Fibroblast of gingiva (primary cell): ENCODE results near the gene AAMP.
A peak's percentile ranks its signal among the peaks of the same experiment; 100 is the strongest.
"Not testable (repeated sequence)": the region's sequence is repeated elsewhere in the genome, so short reads cannot be mapped to it uniquely, and the experiment has no call there.

Experiments
- DNase-seq: peaks from one replicate; pipeline ENCODE4 v3.0.0-alpha.2; 2011; ENCODE audit warnings: low read depth

AAMP gene

DNA sequence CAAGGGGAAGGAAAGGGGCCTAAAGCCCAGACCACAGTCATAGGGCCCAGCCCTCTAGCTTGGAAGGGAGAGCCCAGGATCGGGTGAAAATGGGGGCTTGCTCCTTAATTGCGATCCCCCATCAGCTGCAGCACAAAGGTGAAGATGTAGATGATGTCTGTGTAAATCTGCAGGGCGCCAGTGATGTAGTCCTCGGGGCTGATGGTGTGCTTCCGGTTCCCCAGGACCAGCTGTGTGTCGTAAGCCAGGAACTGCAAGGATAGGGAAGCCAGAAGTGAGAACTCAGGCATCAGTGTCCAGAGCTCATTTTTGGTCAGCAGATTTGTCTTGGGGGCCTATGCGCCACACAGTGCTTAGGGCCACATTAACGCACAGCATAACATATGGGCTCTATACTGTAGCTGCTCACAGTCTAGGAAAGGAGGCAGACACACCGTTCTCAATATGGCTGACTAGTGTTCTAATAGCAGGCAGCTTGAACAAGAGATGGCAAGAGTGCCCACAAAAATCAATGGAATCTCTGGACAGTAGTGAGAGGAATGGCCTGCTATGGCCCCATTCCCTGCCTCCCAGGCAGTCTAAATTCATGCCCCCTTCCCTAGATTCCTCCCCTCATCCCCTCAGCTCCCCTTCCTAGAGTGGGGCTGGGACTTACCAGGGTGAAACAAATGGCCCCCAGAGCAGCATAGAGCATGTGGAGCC is 5.6 kb upstream of the AAMP start:
- DNase-seq: no peak

- DNase-seq: no peak
These were observed 4.6 kb upstream of the AAMP start for GRCh38 chr2:218274586-218274985.

DNA sequence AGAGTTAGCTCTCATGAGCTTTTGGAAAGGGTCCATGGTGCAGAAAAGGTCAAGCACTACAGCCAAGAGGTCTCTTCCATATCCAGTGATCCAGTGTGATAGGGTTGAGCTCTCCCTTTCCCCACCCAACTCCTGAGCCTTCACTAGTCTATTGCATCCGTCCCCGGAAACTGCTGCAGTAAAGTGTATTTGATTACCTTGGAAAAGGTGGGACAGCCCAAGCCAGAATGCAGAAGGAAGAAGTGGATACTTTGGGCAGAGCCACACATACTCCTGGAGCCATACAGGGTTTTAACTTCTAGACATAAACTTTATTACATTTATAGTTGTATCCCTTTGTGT is 3.9 kb upstream of the AAMP start:
- no peak for DNase-seq

GRCh38 chr2:218273214-218273907 is 3.4 kb upstream of the AAMP start:
- DNase-seq: not testable (repeated sequence)

- DNase-seq: peak; percentile 96
These were observed 2.7 kb upstream of the AAMP start for GRCh38 chr2:218272531-218273212.

GRCh38 chr2:218271865-218272530 is 2.1 kb upstream of the AAMP start:
- DNase-seq: no peak

DNA sequence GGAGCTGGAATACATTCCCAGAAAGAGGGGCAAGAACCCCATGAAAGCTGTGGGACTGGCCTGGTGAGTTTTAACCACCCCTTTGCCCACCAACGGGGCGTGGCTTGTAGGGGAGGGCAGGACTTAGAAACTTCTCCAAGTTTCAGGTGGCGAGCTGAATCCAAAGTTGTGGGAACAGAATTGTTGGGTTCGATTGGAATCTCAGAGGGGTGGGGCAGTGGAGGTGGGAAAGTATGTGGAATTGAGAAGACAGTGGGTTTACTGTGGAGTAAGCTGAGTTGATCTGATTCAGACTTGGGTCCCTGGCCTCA is 1.5 kb upstream of the AAMP start:
- no peak for DNase-seq

- DNase-seq: no peak
These were observed 967 bp upstream of the AAMP start for GRCh38 chr2:218270721-218271486.

- no peak for DNase-seq
These were observed 2.7 kb downstream of the AAMP start for GRCh38 chr2:218267259-218267658.

DNA sequence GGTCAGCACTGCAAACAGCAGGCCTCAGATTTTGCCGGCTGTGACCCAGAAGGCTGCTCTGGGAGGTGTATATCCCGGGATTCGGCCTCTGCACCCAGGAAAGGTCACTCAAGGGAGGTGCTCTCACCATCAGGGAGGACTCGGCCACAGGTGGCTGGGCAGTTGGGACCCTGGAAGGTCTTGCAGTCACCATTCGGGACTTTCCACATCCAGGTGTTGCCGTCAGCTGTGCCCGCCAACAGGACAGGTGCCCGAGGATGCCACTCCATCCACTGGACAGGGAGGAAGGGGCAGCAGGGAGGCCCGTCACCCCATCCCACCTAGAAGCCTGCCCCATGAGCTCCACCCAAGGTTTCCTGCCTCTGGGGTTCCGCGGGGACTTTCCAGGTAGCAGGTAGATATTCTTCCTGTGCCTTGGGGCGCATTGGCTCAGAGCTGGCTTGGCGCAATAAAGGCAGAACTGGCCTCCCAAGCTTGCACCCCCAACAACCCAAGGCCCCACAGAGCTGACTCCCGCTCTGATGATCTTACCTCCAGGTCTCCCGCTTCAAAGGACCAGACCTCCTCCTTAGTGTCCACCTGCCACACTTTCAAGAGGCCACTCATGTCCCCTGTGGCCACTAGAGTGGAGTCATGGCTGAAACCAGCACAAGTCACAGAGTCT is 3.5 kb downstream of the AAMP start:
- no peak for DNase-seq

DNA sequence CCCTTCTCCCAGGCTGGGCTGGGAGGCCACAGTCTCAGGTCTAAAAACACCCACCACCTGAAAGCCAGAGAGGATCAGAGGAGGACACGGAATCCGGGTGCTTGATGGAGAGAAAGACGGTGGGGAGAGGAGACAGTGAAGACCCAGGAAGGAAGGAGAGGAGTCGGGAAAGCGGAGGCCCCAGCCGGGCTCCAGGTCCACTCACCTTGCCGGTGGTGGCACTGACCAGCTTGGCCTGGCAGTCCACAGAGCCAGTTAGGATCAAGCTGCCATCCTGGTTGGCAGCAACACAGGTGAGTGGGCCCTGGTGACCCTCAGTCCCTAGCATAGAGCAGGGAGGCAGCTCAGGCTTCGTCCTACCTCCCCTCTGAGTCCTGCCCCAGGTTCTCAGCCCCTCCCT is 4.3 kb downstream of the AAMP start:
- DNase-seq: no peak

DNA sequence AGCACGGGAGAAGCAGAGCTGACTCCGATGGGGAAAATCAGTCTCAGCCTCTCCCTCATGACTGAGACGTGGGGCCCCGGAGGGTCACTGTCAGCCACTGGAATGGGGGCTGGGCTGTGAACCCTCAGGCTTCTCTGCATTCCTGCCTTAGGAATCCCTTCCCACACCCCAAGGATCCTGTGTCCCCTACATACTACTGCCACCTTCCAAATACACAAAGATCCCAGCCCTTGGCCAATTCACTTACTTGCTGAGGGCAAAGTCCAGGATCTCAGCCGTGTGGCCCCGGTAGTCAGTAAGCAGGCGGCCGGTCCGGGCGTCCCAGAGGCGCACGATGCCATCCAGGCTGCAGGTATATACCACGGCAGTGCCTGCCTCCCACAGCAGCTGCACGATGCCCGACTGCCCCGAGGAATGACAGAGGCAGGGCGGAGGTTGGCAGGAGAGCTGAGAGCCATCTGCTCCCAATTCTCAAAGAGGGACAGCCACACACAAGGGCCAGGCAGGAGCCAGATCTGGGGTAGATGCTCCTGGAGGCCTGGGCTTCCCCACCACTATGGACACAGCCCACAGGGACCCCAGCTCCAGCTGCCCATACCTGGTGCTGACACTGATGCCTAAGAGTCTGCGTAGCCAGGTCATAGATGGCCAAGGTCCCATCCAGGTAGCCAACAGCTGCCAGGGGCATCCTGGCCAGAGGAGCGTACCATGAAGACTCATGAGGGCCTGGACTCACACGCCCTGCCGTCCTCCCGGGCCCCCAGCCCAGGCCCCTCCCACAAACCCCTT is 5.0 kb downstream of the AAMP start:
- DNase-seq: no peak

GRCh38 chr2:218263817-218264641 is 5.9 kb downstream of the AAMP start:
- DNase-seq: no peak

DNA sequence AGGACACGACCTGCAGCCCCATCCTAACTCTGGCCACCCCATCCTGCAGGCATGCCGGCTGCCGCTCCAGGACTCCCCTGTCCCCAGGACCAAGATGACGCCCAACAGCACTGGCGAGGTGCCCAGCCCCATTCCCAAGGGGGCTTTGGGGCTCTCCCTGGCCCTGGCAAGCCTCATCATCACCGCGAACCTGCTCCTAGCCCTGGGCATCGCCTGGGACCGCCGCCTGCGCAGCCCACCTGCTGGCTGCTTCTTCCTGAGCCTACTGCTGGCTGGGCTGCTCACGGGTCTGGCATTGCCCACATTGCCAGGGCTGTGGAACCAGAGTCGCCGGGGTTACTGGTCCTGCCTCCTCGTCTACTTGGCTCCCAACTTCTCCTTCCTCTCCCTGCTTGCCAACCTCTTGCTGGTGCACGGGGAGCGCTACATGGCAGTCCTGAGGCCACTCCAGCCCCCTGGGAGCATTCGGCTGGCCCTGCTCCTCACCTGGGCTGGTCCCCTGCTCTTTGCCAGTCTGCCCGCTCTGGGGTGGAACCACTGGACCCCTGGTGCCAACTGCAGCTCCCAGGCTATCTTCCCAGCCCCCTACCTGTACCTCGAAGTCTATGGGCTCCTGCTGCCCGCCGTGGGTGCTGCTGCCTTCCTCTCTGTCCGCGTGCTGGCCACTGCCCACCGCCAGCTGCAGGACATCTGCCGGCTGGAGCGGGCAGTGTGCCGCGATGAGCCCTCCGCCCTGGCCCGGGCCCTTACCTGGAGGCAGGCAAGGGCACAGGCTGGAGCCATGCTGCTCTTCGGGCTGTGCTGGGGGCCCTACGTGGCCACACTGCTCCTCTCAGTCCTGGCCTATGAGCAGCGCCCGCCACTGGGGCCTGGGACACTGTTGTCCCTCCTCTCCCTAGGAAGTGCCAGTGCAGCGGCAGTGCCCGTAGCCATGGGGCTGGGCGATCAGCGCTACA is 7.0 kb downstream of the AAMP start:
- DNase-seq: no peak

DNA sequence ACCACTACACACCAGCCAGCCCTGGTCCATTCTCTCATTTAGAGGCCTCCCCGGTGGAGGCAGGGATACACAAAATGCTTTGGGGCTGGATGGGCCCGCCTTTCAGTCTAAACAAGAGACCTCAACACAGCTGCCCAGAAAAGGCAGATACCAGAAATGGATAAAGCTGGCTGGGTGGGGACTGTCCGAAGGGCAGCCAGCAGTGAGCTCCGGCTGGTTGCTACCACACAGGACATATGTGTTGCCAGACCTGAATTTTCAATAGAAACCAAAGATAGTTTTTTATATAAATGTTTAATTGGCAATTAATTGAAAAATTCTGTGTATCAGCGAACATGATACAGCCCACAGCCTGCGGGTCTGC is 7.7 kb downstream of the AAMP start:
- no peak for DNase-seq

DNA sequence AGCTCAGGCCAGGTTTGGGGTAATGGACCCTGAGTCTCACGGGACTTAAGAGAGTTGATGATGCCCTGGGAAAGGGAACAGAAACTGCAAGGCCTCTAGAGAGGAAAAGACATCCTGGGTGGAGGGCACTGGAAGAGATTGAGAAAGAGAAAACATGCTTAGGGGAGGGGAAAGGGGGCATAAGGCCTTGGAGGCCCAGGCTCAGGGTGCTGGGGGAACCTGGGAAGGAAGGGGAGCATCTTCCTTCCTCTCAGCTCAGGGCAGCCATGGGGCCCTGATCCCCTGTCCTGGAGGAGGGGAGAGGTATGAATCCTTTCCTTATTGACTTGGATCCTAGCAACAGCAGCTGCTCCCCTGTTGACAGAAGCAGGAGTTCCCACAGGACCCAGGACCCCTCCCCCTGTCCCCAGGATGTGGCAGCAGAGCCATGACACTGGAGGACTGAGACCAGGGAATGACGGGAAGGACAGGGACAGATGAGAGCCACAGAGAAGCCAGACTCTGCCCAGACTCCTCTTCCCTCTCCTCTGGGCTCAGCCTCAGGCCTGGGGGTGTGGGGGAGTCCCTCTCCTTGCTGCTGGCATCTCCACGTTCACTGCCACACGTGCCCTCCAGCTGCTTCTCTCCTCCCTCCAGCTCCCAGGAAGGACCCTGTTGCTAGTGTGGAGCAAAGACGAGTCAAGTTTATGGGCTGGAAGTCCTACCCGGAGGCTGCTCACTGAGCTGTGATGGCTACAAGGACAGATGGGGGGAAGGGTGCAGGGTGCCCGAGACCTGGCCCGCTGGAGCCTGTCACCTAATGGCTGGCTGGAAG is 8.3 kb downstream of the AAMP start:
- no peak for DNase-seq

- no peak for DNase-seq
These were observed 9.1 kb downstream of the AAMP start, which contains the start of gene GPBAR1 for GRCh38 chr2:218260742-218261422. Gene GPBAR1, plus strand, starts transcription at chr2:218261015. Its CDS starts 1,710 bp downstream, at chr2:218262725.
